ENCODE measurements around the gene CARD19.
"Not testable (repeated sequence)": the region's sequence is repeated elsewhere in the genome, so short reads cannot be mapped to it uniquely, and the experiment has no call there.

The CARD19 gene

GRCh38 chr9:93136011-93136440 lies 40.0 kb downstream of the CARD19 start:
- no peak for DNase-seq

- no peak for DNase-seq
These were observed 41.3 kb downstream of the CARD19 start for GRCh38 chr9:93137362-93137761.

GRCh38 chr9:93138171-93138764 lies 42.3 kb downstream of the CARD19 start:
- DNase-seq: no peak

GRCh38 chr9:93139365-93140182 lies 43.6 kb downstream of the CARD19 start:
- no peak for DNase-seq

GRCh38 chr9:93141771-93142483 lies 45.9 kb downstream of the CARD19 start:
- no peak for DNase-seq

- no peak for DNase-seq
These were observed 48.0 kb downstream of the CARD19 start for GRCh38 chr9:93143830-93144530.

GRCh38 chr9:93146696-93147095 lies 50.7 kb downstream of the CARD19 start:
- DNase-seq: not testable (repeated sequence)

- no peak for DNase-seq
These were observed 51.6 kb downstream of the CARD19 start for GRCh38 chr9:93147632-93148031.

GRCh38 chr9:93148721-93149120 lies 52.7 kb downstream of the CARD19 start:
- DNase-seq: no peak

- DNase-seq: no peak
These were observed 53.3 kb downstream of the CARD19 start for GRCh38 chr9:93149361-93149760.

- no peak for DNase-seq
These were observed 55.2 kb downstream of the CARD19 start for GRCh38 chr9:93151097-93151784.

- no peak for DNase-seq
These were observed 58.4 kb downstream of the CARD19 start for GRCh38 chr9:93154293-93154903.

- no peak for DNase-seq
These were observed 59.9 kb downstream of the CARD19 start for GRCh38 chr9:93155716-93156474.

GRCh38 chr9:93156475-93157008 lies 60.5 kb downstream of the CARD19 start:
- no peak for DNase-seq

- peak; percentile 31 for DNase-seq
These were observed 63.8 kb downstream of the CARD19 start for GRCh38 chr9:93159601-93160471.

GRCh38 chr9:93161786-93162562 lies 66.0 kb downstream of the CARD19 start:
- DNase-seq: no peak
